Neural cell (in vitro differentiated cells): Measurements from ENCODE around the gene MRPL24.

Source experiments
- CTCF ChIP-seq: fragments of 450-650 bp; IDR thresholded peaks from 2 replicates; pipeline ENCODE4 v1.5.1; 2014; ENCODE audit warnings: antibody characterized with exemption, mild to moderate bottlenecking, moderate library complexity; ENCODE audit not compliant: poor library complexity, severe bottlenecking
- EP300 ChIP-seq: fragments of 450-650 bp; conservative IDR thresholded peaks from 2 replicates; pipeline ENCODE4 v1.6.1; 2014; ENCODE audit warnings: antibody characterized with exemption, mild to moderate bottlenecking, moderate library complexity; ENCODE audit not compliant: poor library complexity, severe bottlenecking
- EZH2 ChIP-seq: fragments of 200-600, 300-800 bp; shearing (Covaris generic), sonication (generic); IDR thresholded peaks from 2 replicates; pipeline ENCODE4 v1.6.1; 2014; ENCODE audit warnings: antibody characterized with exemption, low read length, borderline replicate concordance, mild to moderate bottlenecking; ENCODE audit not compliant: insufficient read depth, poor library complexity, severe bottlenecking
- MXI1 ChIP-seq: fragments of 450-650 bp; conservative IDR thresholded peaks from 2 replicates; pipeline ENCODE4 v1.6.1; 2014; ENCODE audit warnings: antibody characterized with exemption, mild to moderate bottlenecking; ENCODE audit not compliant: poor library complexity, severe bottlenecking
- POLR2AphosphoS5 ChIP-seq: IDR thresholded peaks from 2 replicates; pipeline ENCODE4 v1.6.1; 2012
- RAD21 ChIP-seq: fragments of 450-650 bp; conservative IDR thresholded peaks from 2 replicates; pipeline ENCODE4 v1.6.1; 2014; ENCODE audit warnings: antibody characterized with exemption, mild to moderate bottlenecking, moderate library complexity
- REST ChIP-seq: IDR thresholded peaks from 2 replicates; pipeline ENCODE4 v1.6.1; 2012; ENCODE audit warnings: borderline replicate concordance
- TAF1 ChIP-seq: IDR thresholded peaks from 2 replicates; pipeline ENCODE4 v1.6.1; 2012; ENCODE audit warnings: low read depth

DNA sequence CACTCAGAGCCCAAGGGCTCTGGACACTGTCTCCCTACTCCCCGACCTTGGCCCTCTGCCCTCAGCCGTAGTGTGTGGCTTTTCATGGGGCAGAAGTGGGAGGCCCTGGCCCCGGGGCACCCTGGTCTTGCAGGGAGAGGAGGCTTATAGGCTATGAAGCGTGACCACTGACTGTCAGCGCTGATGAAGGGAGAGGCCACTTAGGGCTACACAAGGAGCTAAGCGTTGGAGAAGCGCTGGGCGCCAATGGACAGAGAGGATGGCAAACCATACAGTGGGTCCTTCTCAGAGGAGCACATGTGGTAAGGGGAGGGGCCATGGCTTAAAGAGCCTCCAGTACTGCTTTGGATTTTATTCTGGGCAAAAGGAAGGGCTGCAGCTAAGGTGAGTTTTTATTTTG is 43.4 kb downstream of the MRPL24 start:
- TF ChIP-seq CTCF (no peak), POLR2AphosphoS5 (no peak), TAF1 (no peak), EZH2 (no peak), REST (no peak), EP300 (no peak), RAD21 (no peak), MXI1 (no peak)
